Kidney glomerular epithelial cell (primary cell): ENCODE data around the gene TFAP2C.
"Not testable (repeated sequence)": the region's sequence is repeated elsewhere in the genome, so short reads cannot be mapped to it uniquely, and the experiment has no call there.

ENCODE experiments used
- DNase-seq: peaks from one replicate; lab custom pipeline; 2025; lab: John Stamatoyannopoulos, UW

The TFAP2C gene

DNA sequence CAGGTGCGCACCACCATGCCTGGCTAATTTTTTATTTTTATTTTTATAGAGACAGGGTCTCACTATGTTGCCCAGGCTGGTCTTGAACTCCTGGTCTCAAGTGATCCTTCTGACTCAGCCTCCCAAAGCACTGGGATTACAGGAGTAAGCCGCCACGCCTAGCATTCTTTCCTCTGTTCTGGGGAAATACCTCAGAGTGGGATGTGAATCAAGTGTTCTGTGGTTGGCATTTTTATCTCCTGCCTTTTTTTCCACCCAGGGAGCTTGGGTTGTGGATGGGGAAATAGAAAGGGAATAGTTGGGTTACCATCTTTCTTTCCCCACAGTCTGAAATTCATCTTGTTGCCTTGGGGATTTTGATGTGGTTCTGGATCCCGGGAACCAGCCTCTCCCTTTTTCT lies 24.1 kb downstream of the TFAP2C start:
- DNase-seq = no peak

DNA sequence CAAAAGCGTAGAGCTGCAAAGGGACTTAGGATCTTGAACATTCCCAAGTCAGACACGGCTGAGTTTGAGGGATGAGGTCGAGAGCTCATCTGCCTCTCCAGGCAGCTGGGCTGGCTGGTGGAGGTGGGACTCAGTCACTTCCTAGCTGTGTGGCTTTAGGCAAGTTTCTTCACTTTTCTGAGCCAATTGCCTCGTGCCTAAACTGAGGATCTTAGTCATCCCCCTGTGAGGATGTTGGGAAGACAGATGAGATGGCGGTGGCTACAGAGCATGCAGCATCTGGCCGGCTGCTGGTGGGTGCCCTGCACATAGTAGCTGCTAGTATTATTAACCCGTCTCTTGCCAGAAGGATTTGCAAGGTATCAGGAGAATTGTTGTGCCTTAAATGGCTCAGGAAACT lies 27.5 kb downstream of the TFAP2C start:
- no peak for DNase-seq

DNA sequence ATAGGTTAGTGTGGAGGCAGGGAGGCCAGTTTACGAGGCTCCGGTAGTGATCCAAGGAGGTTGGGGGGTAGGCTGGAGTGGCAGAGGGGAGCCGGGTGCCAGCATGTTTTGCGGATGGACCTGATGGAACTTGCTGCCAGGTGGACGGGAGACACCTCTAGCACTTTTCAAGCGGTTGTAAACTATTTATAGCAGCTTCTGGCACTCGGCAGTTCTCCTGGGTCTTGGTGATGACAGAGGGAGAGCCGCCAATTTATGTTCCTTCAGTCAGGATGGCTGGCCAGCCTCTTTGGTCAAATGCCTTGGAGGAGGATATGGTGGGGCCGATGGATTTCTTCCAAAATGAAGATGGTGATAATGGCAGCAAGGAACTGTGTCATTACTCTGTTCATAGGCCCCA lies 28.8 kb downstream of the TFAP2C start:
- DNase-seq = no peak

DNA sequence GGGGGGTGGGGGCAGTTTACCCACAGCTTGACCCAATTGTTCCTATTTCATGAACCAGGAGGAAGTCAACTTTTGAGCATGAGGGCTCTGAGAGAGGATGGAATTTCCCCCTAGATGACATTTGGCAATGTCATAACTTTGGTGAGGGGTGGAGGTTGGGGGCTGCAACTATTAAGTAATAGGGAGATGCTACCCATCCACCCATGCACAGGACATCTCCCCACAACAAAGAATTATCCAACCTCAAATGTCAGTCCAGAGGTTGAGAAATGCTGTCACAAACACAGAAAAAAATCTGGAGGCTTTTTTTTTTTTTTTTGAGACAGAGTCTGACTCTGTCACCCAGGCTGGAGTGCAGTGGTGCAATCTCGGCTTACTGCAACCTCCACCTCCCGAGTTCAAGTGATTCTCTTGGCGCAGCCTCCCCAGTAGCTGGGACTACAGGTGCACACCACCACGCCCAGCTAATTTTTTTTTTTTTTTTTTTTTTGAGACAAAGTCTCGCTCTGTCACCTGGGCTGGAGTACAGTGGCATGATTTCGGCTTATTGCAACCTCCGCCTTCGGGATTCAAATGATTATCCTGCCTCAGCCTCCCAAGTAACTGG lies 29.3 kb downstream of the TFAP2C start:
- not testable (repeated sequence) for DNase-seq

DNA sequence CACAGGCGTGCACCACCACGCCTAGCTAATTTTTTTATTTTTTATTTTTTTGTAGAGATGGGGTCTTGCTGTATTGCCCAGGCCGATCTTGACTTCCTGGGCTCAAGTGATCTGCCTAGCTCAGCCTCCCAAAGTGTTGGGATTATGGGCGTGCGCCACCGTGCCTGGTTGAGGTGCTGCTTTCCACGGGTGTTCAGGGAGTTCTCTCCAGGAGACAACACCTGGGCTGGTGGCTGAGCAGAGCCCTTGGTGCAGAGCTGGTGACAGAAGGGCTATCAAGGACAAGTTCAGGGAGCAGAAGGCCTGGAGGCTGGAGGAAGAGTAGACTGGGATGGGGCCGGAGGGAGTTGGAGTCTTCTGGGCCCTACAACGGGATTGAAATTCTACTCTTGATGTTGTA lies 34.6 kb downstream of the TFAP2C start:
- no peak for DNase-seq

DNA sequence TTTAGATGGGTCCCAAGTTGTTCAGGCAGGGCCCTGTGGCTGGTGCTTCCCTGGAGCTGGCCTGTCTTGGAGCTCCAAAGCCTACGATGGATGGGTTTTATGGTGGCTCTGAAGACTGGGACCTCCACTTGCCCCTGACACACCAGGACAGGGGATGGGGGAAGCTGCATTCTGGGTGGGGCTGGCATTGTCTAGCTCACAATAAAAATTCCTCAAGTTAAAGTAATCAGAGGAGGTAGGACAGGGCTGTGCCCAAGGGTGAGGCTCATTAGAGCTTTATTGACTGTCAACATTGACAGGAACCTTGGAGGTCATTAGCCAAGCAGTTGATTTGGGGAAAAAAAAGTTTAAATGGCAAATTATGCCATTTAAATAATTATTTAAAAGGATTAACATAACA lies 35.7 kb downstream of the TFAP2C start:
- no peak for DNase-seq

DNA sequence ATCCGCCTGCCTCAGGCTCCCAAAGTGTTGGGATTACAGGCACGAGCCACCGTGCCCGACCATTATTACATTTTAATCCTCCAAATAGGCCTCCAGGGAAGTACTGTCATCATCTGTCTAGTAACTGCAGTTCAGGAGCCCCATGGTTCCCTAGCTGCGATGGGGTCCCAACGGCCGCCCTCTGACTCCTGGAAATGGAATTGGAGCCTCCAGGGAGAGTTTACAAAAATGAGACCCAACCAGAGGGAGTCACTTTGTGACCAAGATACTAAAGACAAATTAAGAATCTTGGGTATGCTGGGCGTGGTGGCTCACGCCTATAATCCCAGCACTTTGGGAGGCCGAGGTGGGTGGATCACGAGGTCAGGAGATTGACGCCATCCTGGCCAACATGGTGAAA lies 36.7 kb downstream of the TFAP2C start:
- DNase-seq = no peak

DNA sequence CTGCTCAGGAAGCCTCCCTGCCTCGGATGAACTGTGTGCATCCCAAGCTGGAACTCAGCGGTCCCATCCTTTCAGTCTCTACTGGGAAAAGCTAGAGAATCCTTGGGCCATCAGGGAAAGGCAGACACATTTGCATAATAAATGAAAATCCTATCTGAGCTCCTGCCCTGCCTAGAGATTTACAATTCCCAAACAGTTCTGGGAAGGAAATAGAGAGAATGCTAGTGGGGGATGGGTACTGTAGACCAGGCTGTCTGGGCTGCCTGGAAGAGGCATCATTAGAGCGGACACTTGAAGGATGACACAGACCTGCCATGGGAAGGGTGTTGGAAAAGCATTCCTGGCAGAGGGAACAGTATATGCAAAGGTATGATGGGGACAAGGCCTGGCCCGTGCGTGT lies 44.3 kb downstream of the TFAP2C start:
- DNase-seq = no peak

DNA sequence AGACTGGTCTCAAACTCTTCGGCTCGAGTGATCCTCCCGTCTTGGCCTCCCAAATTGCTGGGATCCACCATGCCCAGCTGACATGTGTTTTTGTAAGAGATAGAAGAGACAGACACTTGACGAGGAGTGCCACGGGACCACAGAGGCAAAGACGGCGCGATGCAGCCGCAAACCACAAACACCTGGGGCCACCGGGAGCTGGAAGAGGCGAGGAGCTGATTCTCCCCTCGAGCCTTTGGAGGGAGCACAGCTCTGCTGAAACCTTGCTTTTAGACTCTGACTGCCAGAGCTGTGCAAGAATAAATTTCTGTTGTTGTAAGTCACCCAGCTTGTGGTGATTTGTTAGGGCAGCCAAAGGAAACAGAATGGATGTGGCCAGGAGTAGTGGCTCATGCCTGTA lies 46.9 kb downstream of the TFAP2C start:
- no peak for DNase-seq

DNA sequence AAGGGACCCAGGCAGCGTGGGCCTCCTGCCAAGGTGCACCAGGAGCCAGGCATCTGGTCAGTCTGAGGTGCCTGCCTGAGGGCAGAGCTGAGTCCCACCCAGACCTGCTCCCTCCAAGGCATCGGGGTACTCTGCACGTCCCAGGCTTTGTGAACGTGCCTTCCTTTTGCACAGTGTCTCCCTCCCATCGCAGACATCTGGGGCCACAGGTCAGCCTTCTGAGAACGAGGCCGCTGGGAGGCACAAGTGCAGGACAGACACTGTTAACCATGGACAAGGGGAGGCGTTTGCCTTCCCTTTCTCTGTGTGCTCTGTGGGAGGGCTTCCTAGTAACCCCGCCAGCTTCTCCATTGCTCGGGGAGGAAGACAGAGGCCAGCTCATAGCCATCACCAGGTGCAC lies 47.6 kb downstream of the TFAP2C start:
- no peak for DNase-seq

DNA sequence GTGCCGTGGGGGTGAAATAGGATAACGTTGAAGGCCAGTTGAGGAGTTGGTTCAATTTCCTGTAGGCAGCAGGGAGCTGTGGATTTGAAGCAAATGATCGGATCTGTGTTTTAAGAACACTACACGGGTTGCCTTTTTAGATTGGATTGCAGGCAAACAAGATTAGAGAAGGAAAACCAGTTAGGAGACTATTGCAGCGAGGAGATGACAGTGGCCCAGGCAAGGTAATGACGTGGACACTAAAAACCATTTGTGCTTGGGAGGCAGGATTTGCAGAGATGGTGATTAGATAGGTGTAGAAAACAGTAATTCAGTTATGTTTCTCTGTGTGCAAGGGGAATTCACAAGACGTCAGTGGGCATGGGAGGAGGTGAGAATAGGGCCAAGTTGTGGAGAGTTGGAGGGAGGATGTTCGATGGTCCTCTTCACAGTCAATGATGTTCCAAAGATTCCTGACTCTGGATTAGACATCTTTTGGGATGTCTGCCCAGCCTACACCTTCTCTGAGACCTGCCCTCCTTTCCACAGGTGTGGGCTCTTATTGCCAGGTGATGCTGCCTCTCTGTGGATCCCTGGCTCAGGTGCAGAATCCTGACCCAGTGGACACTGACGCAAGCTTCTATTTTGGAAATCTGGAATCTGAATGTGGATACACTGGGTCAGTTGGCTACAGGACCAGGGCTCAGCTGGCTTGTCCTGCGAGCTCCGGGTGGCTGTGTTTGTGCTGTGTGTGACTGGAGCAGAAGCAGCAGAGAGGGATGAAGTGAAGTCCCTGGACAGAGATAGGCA lies 54.2 kb downstream of the TFAP2C start:
- no peak for DNase-seq

DNA sequence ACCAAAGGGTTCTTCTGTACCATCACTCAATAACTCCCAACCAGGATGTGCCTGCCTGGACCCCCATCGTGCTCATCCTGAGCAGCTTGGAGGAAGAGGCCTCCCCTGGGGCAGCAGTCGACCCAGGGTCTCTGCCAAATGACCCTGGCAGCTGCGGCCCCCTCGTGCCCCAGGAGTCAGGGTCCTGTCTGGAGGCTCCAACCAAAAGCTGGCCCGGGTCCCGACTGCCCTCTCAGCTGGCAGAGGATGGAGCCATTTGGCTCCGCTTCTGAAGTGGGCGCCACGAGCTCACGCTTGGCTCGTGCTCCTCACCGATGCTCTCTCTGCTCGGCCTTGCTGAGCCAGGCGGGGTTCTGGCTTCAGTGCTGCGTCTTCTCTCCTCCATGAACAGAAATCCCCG lies 56.8 kb downstream of the TFAP2C start:
- no peak for DNase-seq

DNA sequence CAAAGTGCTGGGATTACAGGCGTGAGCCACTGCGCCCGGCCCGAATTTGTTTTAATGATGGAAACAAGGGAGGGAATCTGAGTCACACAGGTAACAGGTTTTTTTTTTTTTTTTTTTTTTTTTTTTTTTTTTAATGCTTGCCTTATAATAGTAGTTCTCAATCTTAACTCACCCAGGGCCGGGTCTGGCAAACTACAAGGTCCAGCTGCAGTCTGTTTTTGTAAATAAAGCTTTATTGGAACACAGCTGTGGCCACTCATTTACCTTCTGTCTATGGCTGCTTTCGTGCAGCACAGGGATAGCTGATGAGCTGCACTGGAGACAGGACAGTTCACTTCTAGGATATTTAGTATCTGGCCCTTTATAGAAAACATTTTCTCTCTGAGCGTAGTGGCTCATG lies 58.0 kb downstream of the TFAP2C start:
- DNase-seq = no peak

DNA sequence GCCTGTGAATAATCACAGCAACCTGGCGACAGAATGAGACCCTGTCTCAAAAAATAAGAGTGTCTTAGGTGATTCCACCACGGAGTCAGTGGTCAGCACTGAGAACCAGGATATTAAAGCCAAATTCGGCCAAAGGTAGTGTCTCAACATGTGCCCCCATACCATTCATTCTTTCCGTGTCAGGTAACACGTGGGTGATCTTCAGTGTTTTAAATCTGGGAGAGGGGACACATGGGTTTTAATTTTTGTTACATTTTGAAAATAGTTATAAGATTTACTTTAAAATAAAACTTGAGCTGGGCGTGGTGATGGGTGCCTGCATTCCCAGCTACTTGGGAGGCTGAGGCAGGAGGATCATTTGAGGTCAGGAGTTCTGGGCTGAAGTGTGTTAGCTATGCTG lies 59.0 kb downstream of the TFAP2C start:
- no peak for DNase-seq
